ENCODE measurements around the gene FAM181A. TPM values are rescaled to one million over a fixed set of nuclear protein-coding genes. Genes with fewer than 3 reads are reported as not detected.

FAM181A gene
- total RNA-seq, 1 donor from 2014 or later = not detected

- Mint-ChIP-seq H3K4me3 (ENCODE audit: unreplicated experiment) (no peak overlapping the region), H3K27me3 (ENCODE audit: unreplicated experiment) (peaks cover 4% of the 10 kb centered on the region), H3K9me3 (ENCODE audit: unreplicated experiment) (peaks cover 1% of the 10 kb centered on the region), H3K4me1 (ENCODE audit: low read depth, unreplicated experiment) (peaks cover 10% of the 10 kb centered on the region), H3K27ac (ENCODE audit: unreplicated experiment) (no peak overlapping the region), H3K36me3 (ENCODE audit: unreplicated experiment) (no peaks in the 10 kb centered on the region)
- no peak for TF ChIP-seq CTCF (IDR thresholded peaks at IDR 0.05; ENCODE audit: partially characterized antibody, unreplicated experiment)
- DNase-seq = no peak
These were observed 24.4 kb upstream of the FAM181A start for GRCh38 chr14:93902619-93903307.

- no peaks in the 10 kb centered on the region for H3K36me3 Mint-ChIP-seq (ENCODE audit: unreplicated experiment)
- H3K27ac Mint-ChIP-seq (ENCODE audit: unreplicated experiment) = peak overlapping the region; percentile 2
- peak; percentile 37 for TF ChIP-seq CTCF (IDR thresholded peaks at IDR 0.05; ENCODE audit: partially characterized antibody, unreplicated experiment)
- peaks cover 1% of the 10 kb centered on the region for H3K9me3 Mint-ChIP-seq (ENCODE audit: unreplicated experiment)
- no peak overlapping the region for H3K4me3 Mint-ChIP-seq (ENCODE audit: unreplicated experiment)
- peak; percentile 70 for DNase-seq
- H3K4me1 Mint-ChIP-seq (ENCODE audit: low read depth, unreplicated experiment) = peaks cover 10% of the 10 kb centered on the region
- peaks cover 6% of the 10 kb centered on the region for H3K27me3 Mint-ChIP-seq (ENCODE audit: unreplicated experiment)
These were observed 23.6 kb upstream of the FAM181A start for GRCh38 chr14:93903342-93904184.

- Mint-ChIP-seq H3K27ac (ENCODE audit: unreplicated experiment) (no peak overlapping the region), H3K4me3 (ENCODE audit: unreplicated experiment) (no peak overlapping the region), H3K27me3 (ENCODE audit: unreplicated experiment) (peaks cover 7% of the 10 kb centered on the region), H3K4me1 (ENCODE audit: low read depth, unreplicated experiment) (peaks cover 10% of the 10 kb centered on the region), H3K9me3 (ENCODE audit: unreplicated experiment) (peaks cover 3% of the 10 kb centered on the region), H3K36me3 (ENCODE audit: unreplicated experiment) (no peaks in the 10 kb centered on the region)
- DNase-seq = no peak
- TF ChIP-seq CTCF (IDR thresholded peaks at IDR 0.05; ENCODE audit: partially characterized antibody, unreplicated experiment) = no peak
These were observed 21.5 kb upstream of the FAM181A start for GRCh38 chr14:93905623-93906022.

- peak; percentile 79 for DNase-seq
- H3K4me3 Mint-ChIP-seq (ENCODE audit: unreplicated experiment) = no peak overlapping the region
- peaks cover 5% of the 10 kb centered on the region for H3K9me3 Mint-ChIP-seq (ENCODE audit: unreplicated experiment)
- no peak overlapping the region for H3K27ac Mint-ChIP-seq (ENCODE audit: unreplicated experiment)
- peaks cover 7% of the 10 kb centered on the region for H3K27me3 Mint-ChIP-seq (ENCODE audit: unreplicated experiment)
- H3K4me1 Mint-ChIP-seq (ENCODE audit: low read depth, unreplicated experiment) = peaks cover 10% of the 10 kb centered on the region
- H3K36me3 Mint-ChIP-seq (ENCODE audit: unreplicated experiment) = no peaks in the 10 kb centered on the region
- peak; percentile 76 for TF ChIP-seq CTCF (IDR thresholded peaks at IDR 0.05; ENCODE audit: partially characterized antibody, unreplicated experiment)
These were observed 20.5 kb upstream of the FAM181A start for GRCh38 chr14:93906341-93907329.

All from glutamatergic neuron (in vitro differentiated cells).